NT2/D1 (cell line): ENCODE measurements around the gene SLC22A25.

Experiments
- YY1 ChIP-seq: IDR thresholded peaks from 2 replicates; pipeline ENCODE4 v1.6.1; 2011; ENCODE audit not compliant: insufficient read length, insufficient read depth
- ZNF274 ChIP-seq: IDR thresholded peaks from 2 replicates; pipeline ENCODE4 v1.6.1; 2011; ENCODE audit warnings: mild to moderate bottlenecking, low read depth, low read length

DNA sequence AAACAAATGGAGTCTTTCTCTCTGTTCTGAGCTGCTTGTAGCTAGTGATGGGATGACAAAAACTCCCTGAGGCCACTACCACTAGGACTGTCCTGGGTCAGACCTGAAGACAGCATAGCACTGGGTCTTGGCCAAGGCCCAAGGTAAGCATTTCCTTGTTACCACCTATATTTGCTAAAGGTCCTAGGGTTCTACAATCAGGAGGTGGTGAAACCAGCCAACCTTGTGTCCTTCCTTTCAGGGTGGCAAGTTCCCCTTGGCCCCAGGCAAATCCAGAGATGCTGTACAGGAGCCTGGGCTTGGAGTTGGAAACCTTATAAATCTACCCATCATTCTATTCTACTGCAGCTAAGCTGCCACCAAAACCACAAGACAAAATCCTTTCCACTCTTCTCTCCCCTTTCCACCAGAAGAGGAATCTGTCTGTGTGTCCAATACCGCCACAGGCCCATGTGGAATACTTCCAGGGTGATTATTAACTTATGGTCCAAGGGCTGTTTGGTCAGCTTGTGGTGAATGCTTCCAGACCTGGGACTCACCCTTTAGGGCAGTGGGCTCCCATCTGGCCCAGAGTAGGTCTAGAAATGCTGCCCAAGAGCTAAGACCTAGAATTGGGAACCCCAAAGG lies 16.8 kb downstream of the SLC22A25 start:
- no peak for TF ChIP-seq ZNF274
- TF ChIP-seq YY1 = no peak
